ENCODE measurements around the gene BRD3OS.
"Not testable (repeated sequence)": the region's sequence is repeated elsewhere in the genome, so short reads cannot be mapped to it uniquely, and the experiment has no call there.

- TF ChIP-seq CTCF, POLR2A (IDR thresholded peaks at IDR 0.05): not testable (repeated sequence)
These were observed 50.4 kb downstream of the BRD3OS start for GRCh38 chr9:134075689-134076088.

All from adrenal gland (tissue), 5 donors.